B cell (primary cell): ENCODE data around the gene C19orf44. TPM values are rescaled to one million over a fixed set of nuclear protein-coding genes. Genes with fewer than 3 reads are reported as not detected.
A peak's percentile ranks its signal among the peaks of the same experiment; 100 is the strongest.

Experiments
- ATAC-seq: fragments of 200-7000 bp; cut with Tn5 transposase; one replicate; pipeline ENCODE4 v1.10.0; 2021; ENCODE audit warnings: low read depth, mild to moderate bottlenecking, moderate number of reproducible peaks, moderate library complexity
- CTCF ChIA-PET: fragments of 350-600 bp; sonication (Branson Sonifier 250); formaldehyde crosslinking; loops from one replicate; lab custom pipeline; 2021; ENCODE audit warnings: antibody characterized with exemption, inconsistent platforms; lab: Charles Lee
- POLR2A ChIA-PET: fragments of 350-600 bp; sonication (Branson Sonifier 250); formaldehyde crosslinking; loops from one replicate; lab custom pipeline; 2021; ENCODE audit warnings: antibody characterized with exemption; lab: Charles Lee
- DNase-seq: peaks from one replicate; pipeline ENCODE4 v3.0.0; 2013
- H2AFZ ChIP-seq: 2 replicates; pipeline ENCODE4 v1.6.1; 2012; ENCODE audit warnings: mild to moderate bottlenecking, low read depth, low read length; ENCODE audit not compliant: insufficient read depth, poor library complexity, severe bottlenecking
- H3K27ac ChIP-seq, 2 donors: 1 replicate in 1 of 2; 2 replicates in 1 of 2; pipeline ENCODE4 v1.5.1; 2012 to 2013; ENCODE audit warnings: low read length in 2 of 2, mild to moderate bottlenecking in 2 of 2, moderate library complexity in 1 of 2
- H3K27me3 ChIP-seq, 4 experiments: fragments of 200-600 bp in 1 of 4; sonication (generic) in 1 of 4; replicated peaks in 1 of 4; 1 replicate in 2 of 4; 2 replicates in 2 of 4; pipeline versions ENCODE4 v1.6.1 to v1.7.0; 2013 to 2016; ENCODE audit warnings: low read length in 3 of 4, mild to moderate bottlenecking in 2 of 4, mixed read lengths in 1 of 4, moderate library complexity in 1 of 4; ENCODE audit not compliant: insufficient read depth in 4 of 4, control insufficient read depth in 3 of 4; ENCODE audit errors: control extremely low read depth in 1 of 4
- H3K36me3 ChIP-seq, 2 experiments: replicated peaks in 1 of 2; 1 replicate in 1 of 2; 2 replicates in 1 of 2; pipeline versions ENCODE4 v1.6.1 to v1.7.1; 2013; ENCODE audit warnings: low read length in 1 of 2; ENCODE audit not compliant: insufficient read depth in 2 of 2, control insufficient read depth in 1 of 2; ENCODE audit errors: control extremely low read depth in 1 of 2, extremely low read depth in 1 of 2
- H3K4me1 ChIP-seq, 2 donors: fragments of 200-600 bp in 1 of 2; sonication (generic) in 1 of 2; 1 replicate in 1 of 2; 2 replicates in 1 of 2; pipeline versions ENCODE4 v1.5.1 to v1.6.1; 2013 to 2017; ENCODE audit warnings: low read length in 2 of 2; ENCODE audit not compliant: control insufficient read depth in 2 of 2, insufficient read depth in 2 of 2
- H3K4me2 ChIP-seq: replicated peaks from 2 replicates; pipeline ENCODE3; 2012; ENCODE audit warnings: mild to moderate bottlenecking, low read depth, low read length; ENCODE audit not compliant: poor library complexity, severe bottlenecking
- H3K4me3 ChIP-seq, 5 experiments: fragments of 200-600 bp in 1 of 5; sonication (generic) in 1 of 5; 1 replicate in 3 of 5; 2 replicates in 2 of 5; pipeline versions ENCODE4 v1.5.1 to v1.7.0; 2011 to 2016; ENCODE audit warnings: low read length in 4 of 5, mild to moderate bottlenecking in 4 of 5, low read depth in 2 of 5, control low read depth in 1 of 5, moderate library complexity in 1 of 5; ENCODE audit not compliant: insufficient read depth in 1 of 5; ENCODE audit errors: control extremely low read depth in 1 of 5, extremely low read depth in 1 of 5
- H3K79me2 ChIP-seq: fragments of 200-600 bp; sonication (generic); one replicate; pipeline ENCODE4 v1.6.0; 2016; ENCODE audit warnings: low read length; ENCODE audit not compliant: control insufficient read depth, insufficient read depth
- H3K9ac ChIP-seq: fragments of 200-600 bp; sonication (generic); 2 replicates; pipeline ENCODE4 v1.6.1; 2017; ENCODE audit warnings: mild to moderate bottlenecking, low read length, moderate library complexity
- H3K9me3 ChIP-seq, 3 donors: one replicate each; pipeline versions ENCODE4 v1.6.1 to v1.7.1; 2013; ENCODE audit warnings: low read length in 2 of 3; ENCODE audit not compliant: control insufficient read depth in 2 of 3, insufficient read depth in 1 of 3; ENCODE audit errors: control extremely low read depth in 1 of 3
- H4K20me1 ChIP-seq: 2 replicates; pipeline ENCODE4 v1.6.0; 2012; ENCODE audit warnings: mild to moderate bottlenecking, low read length; ENCODE audit not compliant: insufficient read depth, control insufficient read depth, poor library complexity, severe bottlenecking
- H3K27ac Mint-ChIP-seq: one replicate; pipeline ENCODE4 v1.8.0; 2021; ENCODE audit warnings: mixed read lengths
- H3K27me3 Mint-ChIP-seq: one replicate; pipeline ENCODE4 v1.8.0; 2021; ENCODE audit warnings: mixed read lengths
- H3K4me1 Mint-ChIP-seq: one replicate; pipeline ENCODE4 v1.8.0; 2021; ENCODE audit warnings: mixed read lengths
- H3K4me3 Mint-ChIP-seq: one replicate; pipeline ENCODE4 v1.8.0; 2021; ENCODE audit warnings: mixed read lengths
- H3K9me3 Mint-ChIP-seq: one replicate; pipeline ENCODE4 v1.8.0; 2022; ENCODE audit warnings: mixed read lengths; ENCODE audit not compliant: insufficient read depth
- CTCF ChIP-seq: fragments of 200-600 bp; IDR thresholded peaks from one replicate; pipeline ENCODE4 v1.8.0; 2022; ENCODE audit warnings: antibody characterized with exemption, mild to moderate bottlenecking
- EZH2 ChIP-seq: IDR thresholded peaks from 2 replicates; pipeline ENCODE4 v1.6.1; 2012; ENCODE audit warnings: borderline replicate concordance, low read depth, mild to moderate bottlenecking, moderate library complexity, low read length; ENCODE audit not compliant: insufficient read depth, poor library complexity, severe bottlenecking
- WGBS: methylation state at CpG from one replicate; pipeline ENCODE4 v1.1.5; 2013; ENCODE audit warnings: missing lambda C conversion rate; ENCODE audit not compliant: insufficient coverage; 5-methylcytosine and 5-hydroxymethylcytosine counted together
- intact Hi-C: fragments of 100-400 bp; cut with micrococcal nuclease; formaldehyde crosslinking; loops from one replicate; pipeline ENCODE4 v1.10.0; 2022
- polyA plus RNA-seq: library from polyadenylated mRNA; depleted of rRNA; stranded (reverse); fragments of >200 nt; gene quantifications from 2 replicates; pipeline ENCODE4 v1.2.3, GENCODE V29; 2012
- total RNA-seq, 2 donors: library from RNA; stranded (reverse); fragments of 120-200 nt in 1 of 2; gene quantifications; 1 replicate in 1 of 2; 2 replicates in 1 of 2; pipeline versions ENCODE4 v1.2.3 to v1.2.4, GENCODE V29; 2013 to 2022

Gene C19orf44
- total and polyA plus RNA-seq, 2 donors (not counting 1 experiment from before 2014, with no cell fraction given) = 4.9 to 8.4 TPM

GRCh38 chr19:16457954-16458331, 38.3 kb upstream of the C19orf44 start:
- TF ChIP-seq CTCF = no peak

GRCh38 chr19:16458391-16459341, 37.5 kb upstream of the C19orf44 start:
- H3K4me3 Mint-ChIP-seq = peak overlapping the region; percentile 76
- peak overlapping the region; percentile 38 for H3K27ac Mint-ChIP-seq
- no peak for DNase-seq
- Histone ChIP-seq H3K4me1 (peaks cover 41 to 45% of the 10 kb centered on the region in 2 donors), H3K4me2 (peak overlapping the region; percentile 58), H3K27ac (no peak overlapping the region), H4K20me1 (peaks cover 92% of the 10 kb centered on the region), H2AFZ (no peak overlapping the region), H3K36me3 (peaks cover 0 to 3% of the 10 kb centered on the region in 2 experiments), H3K4me3 (no peak overlapping the region), H3K27me3 (no peaks in the 10 kb centered on the region), H3K9me3 (no peaks in the 10 kb centered on the region), H3K79me2 (peaks cover 98% of the 10 kb centered on the region), H3K9ac (no peak overlapping the region)
- peaks cover 76% of the 10 kb centered on the region for H3K4me1 Mint-ChIP-seq
- intact Hi-C loops = no loop called here
- ATAC-seq = peak; percentile 12
- TF ChIP-seq CTCF (no peak), EZH2 (no peak)
- no peaks in the 10 kb centered on the region for H3K27me3 Mint-ChIP-seq
- 94% methylated on average over 25 of the region's 25 CpGs for WGBS
- POLR2A ChIA-PET = interaction anchor here (0.6 kb wide), 1 partner anchor 922 kb away, joined by 13 read pairs; no protein-coding TSS in a partner anchor
- CTCF ChIA-PET = interaction anchor here (1.1 kb wide), 1 partner anchor 14 kb away, joined by 3 read pairs; no protein-coding TSS in a partner anchor
- H3K9me3 Mint-ChIP-seq = no peaks in the 10 kb centered on the region

More at GRCh38 chr19:16457954-16458331, 38.3 kb upstream of the C19orf44 start:
- ATAC-seq (peak; percentile 15), DNase-seq (no peak)
- Mint-ChIP-seq H3K9me3 (no peaks in the 10 kb centered on the region), H3K27ac (peak overlapping the region; percentile 66), H3K4me1 (peaks cover 70% of the 10 kb centered on the region), H3K27me3 (no peaks in the 10 kb centered on the region), H3K4me3 (peak overlapping the region; percentile 76)
- ChIA-PET POLR2A (interaction anchor here (0.6 kb wide), 1 partner anchor 923 kb away, joined by 13 read pairs; no protein-coding TSS in a partner anchor), CTCF (no interaction called here)
- Histone ChIP-seq H3K36me3 (peaks cover 0 to 3% of the 10 kb centered on the region in 2 experiments), H3K9me3 (no peaks in the 10 kb centered on the region), H3K9ac (peak overlapping the region; percentile 11), H2AFZ (no peak overlapping the region), H3K4me3 (no peak overlapping the region), H3K27ac (no peak overlapping the region), H4K20me1 (peaks cover 85% of the 10 kb centered on the region), H3K4me1 (peaks cover 35 to 40% of the 10 kb centered on the region in 2 donors), H3K79me2 (peaks cover 98% of the 10 kb centered on the region), H3K27me3 (no peaks in the 10 kb centered on the region), H3K4me2 (peak overlapping the region; percentile 58)
- 38% methylated on average over 6 of the region's 8 CpGs for WGBS
- intact Hi-C loops = no loop called here
